ENCODE results near the gene TBL1Y.
"Not testable (repeated sequence)": the region's sequence is repeated elsewhere in the genome, so short reads cannot be mapped to it uniquely, and the experiment has no call there.

Gene TBL1Y

DNA sequence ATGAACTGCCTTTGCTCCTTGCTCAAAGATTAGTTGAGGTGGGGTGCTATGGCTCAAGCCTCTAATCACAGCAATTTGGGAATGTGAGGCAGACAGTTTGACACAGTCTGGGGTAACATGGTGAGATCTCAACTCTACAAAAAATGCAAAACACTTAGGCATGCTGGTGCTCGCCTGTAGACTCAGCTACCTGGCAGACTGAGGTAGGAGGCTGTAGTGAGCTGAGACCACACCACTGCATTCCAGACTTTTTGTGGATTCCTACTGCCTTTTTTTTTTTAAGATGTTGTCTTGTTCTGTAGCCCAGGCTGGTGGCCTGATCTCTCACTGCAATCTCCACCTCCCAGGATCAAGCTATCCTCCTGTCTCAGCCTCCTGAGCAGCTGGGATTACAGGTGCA is 2.9 kb upstream of the TBL1Y start:
- Histone ChIP-seq H3K9me2 (replicated peaks; ENCODE audit: insufficient read depth, low read length) (no peaks in the 10 kb centered on the region), H3F3A (ENCODE audit: insufficient read depth) (no peaks in the 10 kb centered on the region), H4K20me1 (ENCODE audit: low read depth, low read length) (no peaks in the 10 kb centered on the region), H3K79me2 (ENCODE audit: insufficient read depth, low read length) (no peaks in the 10 kb centered on the region), H2AFZ (ENCODE audit: low read depth, low read length, severe bottlenecking) (no peak overlapping the region), H3K4me2 (ENCODE audit: low read depth, low read length, poor library complexity, severe bottlenecking) (no peak overlapping the region), H3K9me3 (ENCODE audit: insufficient read depth, low read length) (no peaks in the 10 kb centered on the region), H3K9ac (ENCODE audit: low read length) (no peak overlapping the region), H3K27ac (ENCODE audit: low read depth, low read length) (no peak overlapping the region), H3K27me3 (ENCODE audit: low read length) (no peaks in the 10 kb centered on the region), H3K4me3 (ENCODE audit: insufficient read depth, low read length, poor library complexity, severe bottlenecking) (no peak overlapping the region), H3K36me3 (ENCODE audit: low read length) (no peaks in the 10 kb centered on the region)
- no peak for TF ChIP-seq EZH2phosphoT487 (conservative IDR thresholded peaks at IDR 0.05; ENCODE audit: low read length)
- TF ChIP-seq, protein P1, sequence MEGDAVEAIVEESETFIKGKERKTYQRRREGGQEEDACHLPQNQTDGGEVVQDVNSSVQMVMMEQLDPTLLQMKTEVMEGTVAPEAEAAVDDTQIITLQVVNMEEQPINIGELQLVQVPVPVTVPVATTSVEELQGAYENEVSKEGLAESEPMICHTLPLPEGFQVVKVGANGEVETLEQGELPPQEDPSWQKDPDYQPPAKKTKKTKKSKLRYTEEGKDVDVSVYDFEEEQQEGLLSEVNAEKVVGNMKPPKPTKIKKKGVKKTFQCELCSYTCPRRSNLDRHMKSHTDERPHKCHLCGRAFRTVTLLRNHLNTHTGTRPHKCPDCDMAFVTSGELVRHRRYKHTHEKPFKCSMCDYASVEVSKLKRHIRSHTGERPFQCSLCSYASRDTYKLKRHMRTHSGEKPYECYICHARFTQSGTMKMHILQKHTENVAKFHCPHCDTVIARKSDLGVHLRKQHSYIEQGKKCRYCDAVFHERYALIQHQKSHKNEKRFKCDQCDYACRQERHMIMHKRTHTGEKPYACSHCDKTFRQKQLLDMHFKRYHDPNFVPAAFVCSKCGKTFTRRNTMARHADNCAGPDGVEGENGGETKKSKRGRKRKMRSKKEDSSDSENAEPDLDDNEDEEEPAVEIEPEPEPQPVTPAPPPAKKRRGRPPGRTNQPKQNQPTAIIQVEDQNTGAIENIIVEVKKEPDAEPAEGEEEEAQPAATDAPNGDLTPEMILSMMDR (IDR thresholded peaks at IDR 0.05; ENCODE audit: insufficient read depth, low read length, poor library complexity, severe bottlenecking), result no peak

DNA sequence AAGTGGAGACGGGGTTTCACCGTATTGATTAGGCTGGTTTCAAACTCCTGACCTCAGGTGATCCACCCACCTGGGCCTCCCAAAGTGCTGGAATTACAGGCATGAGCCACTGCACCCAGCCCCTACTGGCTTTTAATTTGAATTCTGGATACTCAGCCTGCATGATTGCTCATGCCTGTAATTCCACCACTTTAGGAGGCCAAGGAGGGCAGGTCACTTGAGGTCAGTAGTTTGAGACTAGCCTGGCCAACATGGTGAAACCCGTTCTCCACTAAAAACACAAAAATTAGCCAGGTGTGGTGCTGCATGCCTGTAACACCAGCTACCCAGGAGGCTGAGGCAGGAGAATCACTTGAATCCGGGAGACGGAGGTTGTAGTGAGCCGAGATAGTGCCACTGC is 2.5 kb upstream of the TBL1Y start:
- not testable (repeated sequence) for H3K36me3 ChIP-seq (ENCODE audit: low read length); H3K79me2 ChIP-seq (ENCODE audit: insufficient read depth, low read length); H3K4me3 ChIP-seq (ENCODE audit: insufficient read depth, low read length, poor library complexity, severe bottlenecking); H3K9me2 ChIP-seq (replicated peaks; ENCODE audit: insufficient read depth, low read length); H2AFZ ChIP-seq (ENCODE audit: low read depth, low read length, severe bottlenecking); H3K27ac ChIP-seq (ENCODE audit: low read depth, low read length); H3K27me3 ChIP-seq (ENCODE audit: low read length); H3F3A ChIP-seq (ENCODE audit: insufficient read depth); H3K9ac ChIP-seq (ENCODE audit: low read length); H3K4me2 ChIP-seq (ENCODE audit: low read depth, low read length, poor library complexity, severe bottlenecking); H4K20me1 ChIP-seq (ENCODE audit: low read depth, low read length); H3K9me3 ChIP-seq (ENCODE audit: insufficient read depth, low read length)

DNA sequence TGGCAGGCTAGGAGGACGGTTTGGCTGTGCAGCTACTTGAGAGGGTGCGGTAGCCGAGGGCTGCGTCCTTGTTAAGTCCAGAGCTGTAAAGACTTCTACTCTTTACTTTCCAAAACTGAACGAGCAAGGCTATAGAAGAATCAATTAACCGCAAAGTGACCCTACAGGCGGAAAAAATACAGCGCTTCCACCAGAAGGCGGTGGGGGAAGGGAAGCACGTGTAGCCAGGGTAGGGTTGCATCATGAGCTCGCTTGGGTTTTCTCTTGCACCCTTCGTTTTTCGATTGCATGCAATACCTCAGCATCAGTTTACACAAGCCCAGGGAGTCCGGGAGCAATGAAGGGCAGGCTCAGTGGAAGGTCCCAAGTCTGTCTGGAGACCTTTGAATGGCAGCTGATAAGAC is 1.4 kb upstream of the TBL1Y start:
- H3K9me2 ChIP-seq (replicated peaks; ENCODE audit: insufficient read depth, low read length), result no peaks in the 10 kb centered on the region

DNA sequence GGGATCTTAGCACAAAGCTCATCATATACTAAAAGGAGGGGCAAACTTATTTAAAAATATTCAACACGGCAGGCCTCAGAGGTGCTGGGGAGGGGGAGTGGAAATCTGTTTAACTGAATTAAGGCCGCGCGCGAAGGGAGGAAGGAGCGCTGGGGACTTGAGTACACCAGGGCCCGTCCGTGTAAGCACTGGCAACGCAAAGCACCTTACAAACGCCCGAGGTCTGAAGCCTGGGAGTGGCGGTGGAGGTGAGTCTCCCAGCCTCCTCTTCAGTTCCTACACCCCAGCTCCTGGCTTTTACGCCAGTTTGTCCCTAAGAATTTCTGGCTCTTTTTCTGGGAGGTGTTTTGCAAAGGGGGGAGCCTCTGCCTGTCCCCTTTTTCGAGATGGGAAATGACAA is 641 bp upstream of the TBL1Y start:
- no peak overlapping the region for H3K4me2 ChIP-seq (ENCODE audit: low read depth, low read length, poor library complexity, severe bottlenecking)
- H3K79me2 ChIP-seq (ENCODE audit: insufficient read depth, low read length), result no peaks in the 10 kb centered on the region
- H3K9me3 ChIP-seq (ENCODE audit: insufficient read depth, low read length), result no peaks in the 10 kb centered on the region
- H3F3A ChIP-seq (ENCODE audit: insufficient read depth), result no peaks in the 10 kb centered on the region
- no peak overlapping the region for H2AFZ ChIP-seq (ENCODE audit: low read depth, low read length, severe bottlenecking)
- no peaks in the 10 kb centered on the region for H4K20me1 ChIP-seq (ENCODE audit: low read depth, low read length)
- no peaks in the 10 kb centered on the region for H3K9me2 ChIP-seq (replicated peaks; ENCODE audit: insufficient read depth, low read length)
- H3K4me3 ChIP-seq (ENCODE audit: insufficient read depth, low read length, poor library complexity, severe bottlenecking), result no peak overlapping the region
- no peak overlapping the region for H3K9ac ChIP-seq (ENCODE audit: low read length)
- H3K36me3 ChIP-seq (ENCODE audit: low read length), result no peaks in the 10 kb centered on the region
- H3K27ac ChIP-seq (ENCODE audit: low read depth, low read length), result no peak overlapping the region
- TF ChIP-seq, protein P1 (IDR thresholded peaks at IDR 0.05; ENCODE audit: insufficient read depth, low read length, poor library complexity, severe bottlenecking), result no peak
- TF ChIP-seq EZH2phosphoT487 (conservative IDR thresholded peaks at IDR 0.05; ENCODE audit: low read length), result no peak
- no peaks in the 10 kb centered on the region for H3K27me3 ChIP-seq (ENCODE audit: low read length)

More for the DNA sequence above, 1.4 kb upstream of the TBL1Y start:
- Histone ChIP-seq H3K4me3 (ENCODE audit: insufficient read depth, low read length, poor library complexity, severe bottlenecking) (no peak overlapping the region), H3K27me3 (ENCODE audit: low read length) (no peaks in the 10 kb centered on the region), H3K27ac (ENCODE audit: low read depth, low read length) (no peak overlapping the region), H3K9ac (ENCODE audit: low read length) (no peak overlapping the region), H4K20me1 (ENCODE audit: low read depth, low read length) (no peaks in the 10 kb centered on the region), H3F3A (ENCODE audit: insufficient read depth) (no peaks in the 10 kb centered on the region), H3K9me3 (ENCODE audit: insufficient read depth, low read length) (no peaks in the 10 kb centered on the region), H3K36me3 (ENCODE audit: low read length) (no peaks in the 10 kb centered on the region), H3K4me2 (ENCODE audit: low read depth, low read length, poor library complexity, severe bottlenecking) (no peak overlapping the region), H3K79me2 (ENCODE audit: insufficient read depth, low read length) (no peaks in the 10 kb centered on the region), H2AFZ (ENCODE audit: low read depth, low read length, severe bottlenecking) (no peak overlapping the region)
- TF ChIP-seq, protein P1 (IDR thresholded peaks at IDR 0.05; ENCODE audit: insufficient read depth, low read length, poor library complexity, severe bottlenecking), result no peak
- TF ChIP-seq EZH2phosphoT487 (conservative IDR thresholded peaks at IDR 0.05; ENCODE audit: low read length), result no peak

Measured in SU-DHL-6 (cell line).